Neural cell (in vitro differentiated cells): Measurements from ENCODE around the gene GRIFIN. TPM values are rescaled to one million over a fixed set of nuclear protein-coding genes. Genes with fewer than 3 reads are reported as not detected.

Experiments
- H2AFZ ChIP-seq: fragments of 200-600, 300-800 bp; sonication (generic), shearing (Covaris generic); 2 replicates; pipeline ENCODE4 v1.6.0; 2014; ENCODE audit warnings: low read depth, mild to moderate bottlenecking, antibody characterized with exemption, low read length, moderate library complexity
- H3F3A ChIP-seq: fragments of 200-600 bp; shearing (Covaris generic); 2 replicates; pipeline ENCODE4 v1.6.1; 2016; ENCODE audit warnings: mild to moderate bottlenecking, moderate library complexity, mixed read lengths, antibody characterized with exemption, low read length; ENCODE audit not compliant: insufficient read depth, poor library complexity, severe bottlenecking
- H3K27ac ChIP-seq: fragments of 200-600, 300-800 bp; sonication (generic), shearing (Covaris generic); 2 replicates; pipeline ENCODE4 v1.5.1; 2014; ENCODE audit warnings: mild to moderate bottlenecking, low read length, moderate library complexity
- H3K27me3 ChIP-seq: fragments of 300-800, 200-600 bp; sonication (generic), shearing (Covaris generic); 2 replicates; pipeline ENCODE4 v1.6.0; 2014; ENCODE audit warnings: mild to moderate bottlenecking, low read depth, low read length, moderate library complexity; ENCODE audit not compliant: insufficient read depth
- H3K36me3 ChIP-seq: fragments of 300-800, 200-600 bp; sonication (generic), shearing (Covaris generic); 2 replicates; pipeline ENCODE4 v1.5.1; 2014; ENCODE audit warnings: mild to moderate bottlenecking, antibody characterized with exemption, low read length, moderate library complexity; ENCODE audit not compliant: insufficient read depth
- H3K4me2 ChIP-seq: fragments of 300-800, 200-600 bp; sonication (generic), shearing (Covaris generic); 2 replicates; pipeline ENCODE4 v1.6.0; 2014; ENCODE audit warnings: mild to moderate bottlenecking, low read length
- H3K4me3 ChIP-seq: fragments of 300-800, 200-600 bp; sonication (generic), shearing (Covaris generic); 2 replicates; pipeline ENCODE4 v1.5.1; 2014; ENCODE audit warnings: mild to moderate bottlenecking, low read length, moderate library complexity
- H3K79me2 ChIP-seq: fragments of 200-600 bp; shearing (Covaris generic); replicated peaks from 2 replicates; pipeline ENCODE4 v1.6.0; 2014; ENCODE audit warnings: mild to moderate bottlenecking, low read length, moderate library complexity; ENCODE audit not compliant: insufficient read depth
- H3K9ac ChIP-seq: fragments of 300-800, 200-600 bp; sonication (generic), shearing (Covaris generic); 2 replicates; pipeline ENCODE4 v1.6.1; 2016; ENCODE audit warnings: mild to moderate bottlenecking, low read length, mixed read lengths
- H3K9me2 ChIP-seq: fragments of 200-600 bp; shearing (Covaris generic); 2 replicates; pipeline ENCODE4 v1.6.1; 2016; ENCODE audit warnings: mild to moderate bottlenecking, low read length, mixed read lengths; ENCODE audit not compliant: insufficient read depth
- H3K9me3 ChIP-seq: fragments of 200-600, 300-800 bp; sonication (generic), shearing (Covaris generic); 2 replicates; pipeline ENCODE4 v1.6.1; 2016; ENCODE audit warnings: mild to moderate bottlenecking, mixed run types, low read length, moderate library complexity, mixed read lengths
- H4K20me1 ChIP-seq: fragments of 200-600 bp; shearing (Covaris generic); 2 replicates; pipeline ENCODE4 v1.6.1; 2016; ENCODE audit warnings: mild to moderate bottlenecking, mixed run types; ENCODE audit not compliant: insufficient read depth
- EP300 ChIP-seq: fragments of 450-650 bp; conservative IDR thresholded peaks from 2 replicates; pipeline ENCODE4 v1.6.1; 2014; ENCODE audit warnings: antibody characterized with exemption, mild to moderate bottlenecking, moderate library complexity; ENCODE audit not compliant: poor library complexity, severe bottlenecking
- EZH2 ChIP-seq: fragments of 200-600, 300-800 bp; shearing (Covaris generic), sonication (generic); IDR thresholded peaks from 2 replicates; pipeline ENCODE4 v1.6.1; 2014; ENCODE audit warnings: antibody characterized with exemption, low read length, borderline replicate concordance, mild to moderate bottlenecking; ENCODE audit not compliant: insufficient read depth, poor library complexity, severe bottlenecking
- MXI1 ChIP-seq: fragments of 450-650 bp; conservative IDR thresholded peaks from 2 replicates; pipeline ENCODE4 v1.6.1; 2014; ENCODE audit warnings: antibody characterized with exemption, mild to moderate bottlenecking; ENCODE audit not compliant: poor library complexity, severe bottlenecking
- POLR2AphosphoS5 ChIP-seq: IDR thresholded peaks from 2 replicates; pipeline ENCODE4 v1.6.1; 2012
- RAD21 ChIP-seq: fragments of 450-650 bp; conservative IDR thresholded peaks from 2 replicates; pipeline ENCODE4 v1.6.1; 2014; ENCODE audit warnings: antibody characterized with exemption, mild to moderate bottlenecking, moderate library complexity
- SMC3 ChIP-seq: fragments of 450-650 bp; conservative IDR thresholded peaks from 2 replicates; pipeline ENCODE4 v1.6.1; 2014; ENCODE audit warnings: antibody characterized with exemption, mild to moderate bottlenecking, moderate library complexity; ENCODE audit not compliant: poor library complexity
- TAF1 ChIP-seq: IDR thresholded peaks from 2 replicates; pipeline ENCODE4 v1.6.1; 2012; ENCODE audit warnings: low read depth
- polyA plus RNA-seq: library from polyadenylated mRNA; depleted of rRNA; stranded (reverse); fragments of >200 nt; gene quantifications from 2 replicates; pipeline ENCODE4 v1.2.3, GENCODE V29; 2014
- TF ChIP-seq, protein P1 (sequence below): IDR thresholded peaks from 2 replicates; pipeline ENCODE4 v1.6.1; 2012; ENCODE audit warnings: borderline replicate concordance
- TF ChIP-seq, protein P2 (sequence below): fragments of 450-650 bp; IDR thresholded peaks from 2 replicates; pipeline ENCODE4 v1.5.1; 2014; ENCODE audit warnings: antibody characterized with exemption, mild to moderate bottlenecking, moderate library complexity; ENCODE audit not compliant: poor library complexity, severe bottlenecking

The GRIFIN gene
- polyA plus RNA-seq, 1 donor from 2014 or later: not detected

DNA sequence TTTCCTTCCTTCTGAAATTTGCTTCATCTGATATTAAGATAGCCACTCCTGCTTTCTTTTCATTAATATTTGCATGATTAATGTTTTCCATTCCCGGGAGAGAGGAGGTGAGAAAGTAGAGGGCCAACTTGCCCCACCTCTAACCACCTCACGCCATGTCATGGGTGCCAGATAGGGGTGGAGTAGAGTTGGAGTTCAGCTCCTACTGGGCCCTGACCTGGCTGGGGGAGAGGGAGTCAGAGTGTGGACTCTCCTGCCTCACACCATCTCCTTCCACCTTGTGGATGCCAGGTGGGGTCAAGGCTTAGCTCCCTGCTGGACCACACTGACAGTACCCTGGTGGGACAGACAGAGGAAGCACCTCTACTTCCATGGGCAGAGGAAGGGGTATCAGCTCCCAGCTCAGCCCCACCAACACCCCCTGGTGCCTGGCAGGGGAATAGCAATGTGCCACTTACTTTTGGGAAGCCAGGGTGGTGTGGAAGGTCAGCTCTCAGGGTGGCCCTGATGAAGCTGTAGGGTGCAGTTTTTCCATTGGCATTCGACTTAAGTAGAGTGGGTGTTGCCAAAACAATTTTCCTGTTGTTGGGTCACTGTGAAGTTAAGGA, 44.8 kb downstream of the GRIFIN start:
- TF ChIP-seq EP300 (no peak), SMC3 (no peak), RAD21 (no peak), POLR2AphosphoS5 (no peak), TAF1 (no peak), MXI1 (no peak), EZH2 (no peak)
- TF ChIP-seq, protein P1, sequence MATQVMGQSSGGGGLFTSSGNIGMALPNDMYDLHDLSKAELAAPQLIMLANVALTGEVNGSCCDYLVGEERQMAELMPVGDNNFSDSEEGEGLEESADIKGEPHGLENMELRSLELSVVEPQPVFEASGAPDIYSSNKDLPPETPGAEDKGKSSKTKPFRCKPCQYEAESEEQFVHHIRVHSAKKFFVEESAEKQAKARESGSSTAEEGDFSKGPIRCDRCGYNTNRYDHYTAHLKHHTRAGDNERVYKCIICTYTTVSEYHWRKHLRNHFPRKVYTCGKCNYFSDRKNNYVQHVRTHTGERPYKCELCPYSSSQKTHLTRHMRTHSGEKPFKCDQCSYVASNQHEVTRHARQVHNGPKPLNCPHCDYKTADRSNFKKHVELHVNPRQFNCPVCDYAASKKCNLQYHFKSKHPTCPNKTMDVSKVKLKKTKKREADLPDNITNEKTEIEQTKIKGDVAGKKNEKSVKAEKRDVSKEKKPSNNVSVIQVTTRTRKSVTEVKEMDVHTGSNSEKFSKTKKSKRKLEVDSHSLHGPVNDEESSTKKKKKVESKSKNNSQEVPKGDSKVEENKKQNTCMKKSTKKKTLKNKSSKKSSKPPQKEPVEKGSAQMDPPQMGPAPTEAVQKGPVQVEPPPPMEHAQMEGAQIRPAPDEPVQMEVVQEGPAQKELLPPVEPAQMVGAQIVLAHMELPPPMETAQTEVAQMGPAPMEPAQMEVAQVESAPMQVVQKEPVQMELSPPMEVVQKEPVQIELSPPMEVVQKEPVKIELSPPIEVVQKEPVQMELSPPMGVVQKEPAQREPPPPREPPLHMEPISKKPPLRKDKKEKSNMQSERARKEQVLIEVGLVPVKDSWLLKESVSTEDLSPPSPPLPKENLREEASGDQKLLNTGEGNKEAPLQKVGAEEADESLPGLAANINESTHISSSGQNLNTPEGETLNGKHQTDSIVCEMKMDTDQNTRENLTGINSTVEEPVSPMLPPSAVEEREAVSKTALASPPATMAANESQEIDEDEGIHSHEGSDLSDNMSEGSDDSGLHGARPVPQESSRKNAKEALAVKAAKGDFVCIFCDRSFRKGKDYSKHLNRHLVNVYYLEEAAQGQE: no peak
- TF ChIP-seq, protein P2, sequence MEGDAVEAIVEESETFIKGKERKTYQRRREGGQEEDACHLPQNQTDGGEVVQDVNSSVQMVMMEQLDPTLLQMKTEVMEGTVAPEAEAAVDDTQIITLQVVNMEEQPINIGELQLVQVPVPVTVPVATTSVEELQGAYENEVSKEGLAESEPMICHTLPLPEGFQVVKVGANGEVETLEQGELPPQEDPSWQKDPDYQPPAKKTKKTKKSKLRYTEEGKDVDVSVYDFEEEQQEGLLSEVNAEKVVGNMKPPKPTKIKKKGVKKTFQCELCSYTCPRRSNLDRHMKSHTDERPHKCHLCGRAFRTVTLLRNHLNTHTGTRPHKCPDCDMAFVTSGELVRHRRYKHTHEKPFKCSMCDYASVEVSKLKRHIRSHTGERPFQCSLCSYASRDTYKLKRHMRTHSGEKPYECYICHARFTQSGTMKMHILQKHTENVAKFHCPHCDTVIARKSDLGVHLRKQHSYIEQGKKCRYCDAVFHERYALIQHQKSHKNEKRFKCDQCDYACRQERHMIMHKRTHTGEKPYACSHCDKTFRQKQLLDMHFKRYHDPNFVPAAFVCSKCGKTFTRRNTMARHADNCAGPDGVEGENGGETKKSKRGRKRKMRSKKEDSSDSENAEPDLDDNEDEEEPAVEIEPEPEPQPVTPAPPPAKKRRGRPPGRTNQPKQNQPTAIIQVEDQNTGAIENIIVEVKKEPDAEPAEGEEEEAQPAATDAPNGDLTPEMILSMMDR: no peak
- Histone ChIP-seq H3K27ac (no peak overlapping the region), H3K9me3 (peaks cover 4% of the 10 kb centered on the region), H3F3A (no peaks in the 10 kb centered on the region), H3K27me3 (no peaks in the 10 kb centered on the region), H3K9me2 (no peaks in the 10 kb centered on the region), H3K4me2 (no peak overlapping the region), H3K9ac (no peak overlapping the region), H3K79me2 (no peaks in the 10 kb centered on the region), H3K4me3 (no peak overlapping the region), H2AFZ (no peak overlapping the region), H3K36me3 (peaks cover 9% of the 10 kb centered on the region), H4K20me1 (no peaks in the 10 kb centered on the region)

DNA sequence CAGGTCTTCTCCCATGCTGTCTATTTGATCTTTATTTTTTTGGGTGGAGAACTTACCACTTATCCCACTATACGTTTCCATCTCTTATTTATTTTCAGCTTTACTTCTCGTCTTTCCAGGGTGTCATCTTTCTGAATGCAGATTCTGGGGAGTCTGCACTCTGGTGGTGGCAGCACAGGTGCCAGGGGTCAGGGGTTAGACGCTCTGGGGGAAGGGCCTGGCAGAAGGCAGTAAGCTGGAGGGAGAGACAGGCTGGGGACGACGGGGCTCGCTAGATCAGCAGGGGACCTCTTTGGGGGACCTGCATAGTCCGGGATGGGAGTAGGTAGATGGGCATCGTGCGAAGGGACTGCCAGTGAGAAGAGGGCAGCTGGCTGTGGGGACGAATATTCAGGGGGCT, 50.4 kb downstream of the GRIFIN start:
- no peaks in the 10 kb centered on the region for H3F3A ChIP-seq
- H2AFZ ChIP-seq: no peak overlapping the region
- H4K20me1 ChIP-seq: no peaks in the 10 kb centered on the region
- H3K36me3 ChIP-seq: no peaks in the 10 kb centered on the region
- no peaks in the 10 kb centered on the region for H3K9me3 ChIP-seq
- no peak overlapping the region for H3K4me3 ChIP-seq
- no peak overlapping the region for H3K9ac ChIP-seq
- no peaks in the 10 kb centered on the region for H3K27me3 ChIP-seq
- no peaks in the 10 kb centered on the region for H3K9me2 ChIP-seq
- no peak overlapping the region for H3K4me2 ChIP-seq
- no peaks in the 10 kb centered on the region for H3K79me2 ChIP-seq
- no peak overlapping the region for H3K27ac ChIP-seq
- TF ChIP-seq MXI1 (no peak), EZH2 (no peak), TAF1 (no peak), EP300 (no peak), POLR2AphosphoS5 (no peak), SMC3 (no peak), RAD21 (no peak)
- TF ChIP-seq, protein P2: no peak
- TF ChIP-seq, protein P1: no peak
